ENCODE data around the gene BCL11B. TPM values are rescaled to one million over a fixed set of nuclear protein-coding genes. Genes with fewer than 3 reads are reported as not detected.

BCL11B gene
- total RNA-seq, 4 donors from 2014 or later = 39.1 to 74.3 (median 51.7) TPM

GRCh38 chr14:99169776-99170356 is 102.1 kb downstream of the BCL11B start:
- intact Hi-C loops (cut with DNase I; ENCODE audit: low total_unique reads) = no loop called here
- TF ChIP-seq CTCF (IDR thresholded peaks at IDR 0.05) = no peak
- no peak for TF ChIP-seq POLR2A (IDR thresholded peaks at IDR 0.05)
- peak in 1 of 2 donors; percentile 69 for DNase-seq (ENCODE audit: low spot score in 2 of 2)
- H3K4me3 ChIP-seq (ENCODE audit: low read depth, poor library complexity, severe bottlenecking) = no peak overlapping the region
- 85 to 90% methylated on average over 7 of the region's 7 CpGs for WGBS, 2 donors

- TF ChIP-seq POLR2A (IDR thresholded peaks at IDR 0.05) = no peak
- TF ChIP-seq CTCF (IDR thresholded peaks at IDR 0.05) = no peak
- 94 to 96% methylated on average over 5 of the region's 5 CpGs for WGBS, 2 donors
- DNase-seq (ENCODE audit: low spot score in 2 of 2) = no peak
- no peak overlapping the region for H3K4me3 ChIP-seq (ENCODE audit: low read depth, poor library complexity, severe bottlenecking)
- intact Hi-C loops (cut with DNase I; ENCODE audit: low total_unique reads) = no loop called here
Measured at GRCh38 chr14:99168330-99168729, 103.7 kb downstream of the BCL11B start.

DNA sequence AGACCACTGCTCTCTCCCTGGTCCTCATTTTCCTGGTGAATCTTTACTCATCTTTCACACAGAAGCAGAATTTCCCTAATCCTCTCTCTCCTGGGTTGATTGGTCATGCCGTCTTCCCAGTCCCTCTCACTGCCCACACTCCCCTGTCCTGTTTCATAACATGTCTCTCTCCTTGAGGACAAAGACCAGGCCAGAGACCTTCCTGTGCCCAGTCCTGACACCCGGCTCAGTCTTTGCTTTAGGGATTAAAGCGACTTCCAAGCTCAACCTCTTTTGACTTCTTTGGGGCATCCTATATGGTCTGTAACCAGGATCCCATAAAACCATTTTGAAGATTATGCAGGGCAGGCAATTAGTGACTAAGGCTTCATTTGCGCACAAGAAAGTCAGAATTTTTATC is 105.5 kb downstream of the BCL11B start:
- 91 to 92% methylated on average over 4 of the region's 4 CpGs for WGBS, 2 donors
- DNase-seq (ENCODE audit: low spot score in 2 of 2) = no peak
- H3K4me3 ChIP-seq (ENCODE audit: low read depth, poor library complexity, severe bottlenecking) = no peak overlapping the region
- TF ChIP-seq POLR2A (IDR thresholded peaks at IDR 0.05) = no peak
- no peak for TF ChIP-seq CTCF (IDR thresholded peaks at IDR 0.05)
- intact Hi-C loops (cut with DNase I; ENCODE audit: low total_unique reads) = no loop called here

DNA sequence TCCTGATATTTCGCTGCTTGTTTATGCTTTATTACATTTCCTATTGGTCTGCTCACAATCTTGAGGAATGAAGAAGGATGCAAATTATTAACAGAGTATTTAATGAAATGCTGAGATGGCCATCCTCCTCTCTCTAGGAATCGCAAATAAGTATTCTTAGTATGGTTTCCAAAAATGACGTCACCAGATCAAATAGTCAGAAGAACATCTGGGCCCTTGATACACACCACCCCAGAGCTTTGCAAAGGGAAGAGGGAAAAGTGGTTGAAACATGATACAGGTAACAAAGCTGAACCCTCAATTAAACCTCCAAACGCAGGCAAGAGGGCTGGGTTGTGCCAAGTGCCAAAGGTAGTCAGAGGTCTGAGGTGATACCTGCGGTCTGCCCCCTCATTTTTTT is 107.3 kb downstream of the BCL11B start:
- intact Hi-C loops (cut with DNase I; ENCODE audit: low total_unique reads) = no loop called here
- H3K4me3 ChIP-seq (ENCODE audit: low read depth, poor library complexity, severe bottlenecking) = no peak overlapping the region
- DNase-seq (ENCODE audit: low spot score in 2 of 2) = no peak
- WGBS, 2 donors = 59 to 70% methylated on average over 5 of the region's 5 CpGs
- TF ChIP-seq CTCF (IDR thresholded peaks at IDR 0.05) = no peak
- no peak for TF ChIP-seq POLR2A (IDR thresholded peaks at IDR 0.05)

GRCh38 chr14:99163446-99163845 is 108.6 kb downstream of the BCL11B start:
- intact Hi-C loops (cut with DNase I; ENCODE audit: low total_unique reads) = no loop called here
- TF ChIP-seq POLR2A (IDR thresholded peaks at IDR 0.05) (no peak), CTCF (IDR thresholded peaks at IDR 0.05) (no peak)
- no peak overlapping the region for H3K4me3 ChIP-seq (ENCODE audit: low read depth, poor library complexity, severe bottlenecking)
- DNase-seq (ENCODE audit: low spot score in 2 of 2) = no peak
- 90% methylated on average over 3 of the region's 3 CpGs for WGBS, 2 donors
